ENCODE data around the gene TTC39B.

TTC39B gene

GRCh38 chr9:15158064-15158463 is 149.0 kb downstream of the TTC39B start:
- no peak for DNase-seq

- no peak for DNase-seq
Measured at GRCh38 chr9:15157381-15157780, 149.6 kb downstream of the TTC39B start.

GRCh38 chr9:15156241-15156640 is 150.8 kb downstream of the TTC39B start:
- DNase-seq, result no peak

GRCh38 chr9:15155826-15156225 is 151.2 kb downstream of the TTC39B start:
- no peak for DNase-seq

GRCh38 chr9:15155323-15155722 is 151.7 kb downstream of the TTC39B start:
- DNase-seq, result no peak

- no peak for DNase-seq
Measured at GRCh38 chr9:15154677-15155076, 152.3 kb downstream of the TTC39B start.

GRCh38 chr9:15153961-15154360 is 153.1 kb downstream of the TTC39B start:
- DNase-seq, result no peak

GRCh38 chr9:15150939-15151338 is 156.1 kb downstream of the TTC39B start:
- no peak for DNase-seq

GRCh38 chr9:15149450-15149849 is 157.6 kb downstream of the TTC39B start:
- DNase-seq, result no peak

GRCh38 chr9:15146268-15146700 is 160.7 kb downstream of the TTC39B start:
- DNase-seq, result peak; percentile 47

- DNase-seq, result peak; percentile 19
Measured at GRCh38 chr9:15144622-15145061, 162.4 kb downstream of the TTC39B start.

GRCh38 chr9:15142878-15143534 is 164.0 kb downstream of the TTC39B start:
- peak; percentile 34 for DNase-seq

- DNase-seq, result no peak
Measured at GRCh38 chr9:15140051-15140450, 167.0 kb downstream of the TTC39B start.

- no peak for DNase-seq
Measured at GRCh38 chr9:15139469-15139868, 167.5 kb downstream of the TTC39B start.

- no peak for DNase-seq
Measured at GRCh38 chr9:15138357-15138686, 168.7 kb downstream of the TTC39B start.

- DNase-seq, result no peak
Measured at GRCh38 chr9:15137658-15138356, 169.2 kb downstream of the TTC39B start.

GRCh38 chr9:15137089-15137488 is 169.9 kb downstream of the TTC39B start:
- DNase-seq, result no peak

- DNase-seq, result no peak
Measured at GRCh38 chr9:15136646-15137045, 170.4 kb downstream of the TTC39B start.

- peak; percentile 63 for DNase-seq
Measured at GRCh38 chr9:15135164-15135792, 171.7 kb downstream of the TTC39B start.

- no peak for DNase-seq
Measured at GRCh38 chr9:15133488-15133887, 173.5 kb downstream of the TTC39B start.

GRCh38 chr9:15132091-15132490 is 174.9 kb downstream of the TTC39B start:
- DNase-seq, result no peak

GRCh38 chr9:15131094-15131493 is 175.9 kb downstream of the TTC39B start:
- DNase-seq, result no peak

- no peak for DNase-seq
Measured at GRCh38 chr9:15127831-15128230, 179.2 kb downstream of the TTC39B start.

- DNase-seq, result no peak
Measured at GRCh38 chr9:15121630-15122029, 185.4 kb downstream of the TTC39B start.
